ENCODE data around the gene CCDC69. TPM values are rescaled to one million over a fixed set of nuclear protein-coding genes. Genes with fewer than 3 reads are reported as not detected.
"Not testable (repeated sequence)": the region's sequence is repeated elsewhere in the genome, so short reads cannot be mapped to it uniquely, and the experiment has no call there.

Gene CCDC69
- polyA plus RNA-seq, 2 of the 4 experiments (the other 2 are of a cell fraction), result 2.9 to 3.0 TPM

- CTCF ChIA-PET, result interaction anchor here (0.6 kb wide), 1 partner anchor 203 kb away, joined by 4 read pairs; no protein-coding TSS in a partner anchor
- no peak for DNase-seq (ENCODE audit: low read depth in 1 of 2, low spot score in 1 of 2)
- POLR2A ChIA-PET, result no interaction called here
- no peak for FAIRE-seq
- no peak for ATAC-seq
- no peak overlapping the region for H3K4me3 ChIP-seq
- TF ChIP-seq BHLHE40 (IDR thresholded peaks at IDR 0.05; ENCODE audit: low read depth, low read length), result no peak
- TF ChIP-seq PBX3 (IDR thresholded peaks at IDR 0.05), result no peak
- no peak for TF ChIP-seq CBX2 (IDR thresholded peaks at IDR 0.05; ENCODE audit: borderline replicate concordance, low read depth)
- H3K4me1 ChIP-seq, result peaks cover 13% of the 10 kb centered on the region; the same call in 2 of the 3 replicates
- WGBS (ENCODE audit: missing lambda C conversion rate), result 79% methylated on average over 3 of the region's 3 CpGs
- H3K4me2 ChIP-seq, result no peak overlapping the region
- H3K27ac ChIP-seq, result no peak overlapping the region
- H3K9me3 ChIP-seq, result no peaks in the 10 kb centered on the region
These were observed 31.9 kb upstream of the CCDC69 start for GRCh38 chr5:151255621-151256286.

- FAIRE-seq; DNase-seq (ENCODE audit: low read depth in 1 of 2, low spot score in 1 of 2); H3K27ac ChIP-seq; ATAC-seq; POLR2A ChIA-PET; H3K4me3 ChIP-seq; H3K4me2 ChIP-seq; H3K9me3 ChIP-seq: not testable (repeated sequence)
- WGBS (ENCODE audit: missing lambda C conversion rate), result 94% methylated on average over 5 of the region's 5 CpGs
- peaks cover 13% of the 10 kb centered on the region; the same call in 2 of the 3 replicates for H3K4me1 ChIP-seq
- CTCF ChIA-PET, result interaction anchor here (1.9 kb wide), 1 partner anchor 61 kb away, joined by 9 read pairs; no protein-coding TSS in a partner anchor
These were observed 31.1 kb upstream of the CCDC69 start for GRCh38 chr5:151254990-151255389.

- Histone ChIP-seq H3K9me3 (no peaks in the 10 kb centered on the region), H3K4me3 (no peak overlapping the region), H3K27ac (no peak overlapping the region), H3K4me2 (no peak overlapping the region), H3K4me1 (peaks cover 13% of the 10 kb centered on the region; the same call in 2 of the 3 replicates)
- FAIRE-seq, result no peak
- no peak for DNase-seq (ENCODE audit: low read depth in 1 of 2, low spot score in 1 of 2)
- no peak for ATAC-seq
- TF ChIP-seq FOSB (CRISPR knock-in tag; IDR thresholded peaks at IDR 0.05) (no peak), RNF2 (IDR thresholded peaks at IDR 0.05; ENCODE audit: borderline replicate concordance, low read depth) (no peak), ZNF302 (CRISPR knock-in tag; IDR thresholded peaks at IDR 0.05) (no peak), CBX2 (IDR thresholded peaks at IDR 0.05; ENCODE audit: borderline replicate concordance, low read depth) (no peak), JUN (IDR thresholded peaks at IDR 0.05) (no peak), TFCP2L1 (CRISPR knock-in tag; IDR thresholded peaks at IDR 0.05) (no peak), HDAC2 (IDR thresholded peaks at IDR 0.05) (no peak)
- TF ChIP-seq, protein P1, sequence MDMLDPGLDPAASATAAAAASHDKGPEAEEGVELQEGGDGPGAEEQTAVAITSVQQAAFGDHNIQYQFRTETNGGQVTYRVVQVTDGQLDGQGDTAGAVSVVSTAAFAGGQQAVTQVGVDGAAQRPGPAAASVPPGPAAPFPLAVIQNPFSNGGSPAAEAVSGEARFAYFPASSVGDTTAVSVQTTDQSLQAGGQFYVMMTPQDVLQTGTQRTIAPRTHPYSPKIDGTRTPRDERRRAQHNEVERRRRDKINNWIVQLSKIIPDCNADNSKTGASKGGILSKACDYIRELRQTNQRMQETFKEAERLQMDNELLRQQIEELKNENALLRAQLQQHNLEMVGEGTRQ (IDR thresholded peaks at IDR 0.05), result no peak
- TF ChIP-seq, protein P2, sequence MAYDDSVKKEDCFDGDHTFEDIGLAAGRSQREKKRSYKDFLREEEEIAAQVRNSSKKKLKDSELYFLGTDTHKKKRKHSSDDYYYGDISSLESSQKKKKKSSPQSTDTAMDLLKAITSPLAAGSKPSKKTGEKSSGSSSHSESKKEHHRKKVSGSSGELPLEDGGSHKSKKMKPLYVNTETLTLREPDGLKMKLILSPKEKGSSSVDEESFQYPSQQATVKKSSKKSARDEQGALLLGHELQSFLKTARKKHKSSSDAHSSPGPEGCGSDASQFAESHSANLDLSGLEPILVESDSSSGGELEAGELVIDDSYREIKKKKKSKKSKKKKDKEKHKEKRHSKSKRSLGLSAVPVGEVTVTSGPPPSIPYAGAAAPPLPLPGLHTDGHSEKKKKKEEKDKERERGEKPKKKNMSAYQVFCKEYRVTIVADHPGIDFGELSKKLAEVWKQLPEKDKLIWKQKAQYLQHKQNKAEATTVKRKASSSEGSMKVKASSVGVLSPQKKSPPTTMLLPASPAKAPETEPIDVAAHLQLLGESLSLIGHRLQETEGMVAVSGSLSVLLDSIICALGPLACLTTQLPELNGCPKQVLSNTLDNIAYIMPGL (CRISPR knock-in tag; IDR thresholded peaks at IDR 0.05; ENCODE audit: borderline replicate concordance), result no peak
- POLR2A ChIA-PET, result no interaction called here
- WGBS (ENCODE audit: missing lambda C conversion rate), result 50% methylated on average over 1 of the region's 1 CpG
- CTCF ChIA-PET, result interaction anchor here (0.9 to 1.9 kb wide), 2 partner anchors 62 to 139 kb away, joined by 3 to 9 read pairs; no protein-coding TSS in a partner anchor
These were observed 30.7 kb upstream of the CCDC69 start for GRCh38 chr5:151254556-151254955.

DNA sequence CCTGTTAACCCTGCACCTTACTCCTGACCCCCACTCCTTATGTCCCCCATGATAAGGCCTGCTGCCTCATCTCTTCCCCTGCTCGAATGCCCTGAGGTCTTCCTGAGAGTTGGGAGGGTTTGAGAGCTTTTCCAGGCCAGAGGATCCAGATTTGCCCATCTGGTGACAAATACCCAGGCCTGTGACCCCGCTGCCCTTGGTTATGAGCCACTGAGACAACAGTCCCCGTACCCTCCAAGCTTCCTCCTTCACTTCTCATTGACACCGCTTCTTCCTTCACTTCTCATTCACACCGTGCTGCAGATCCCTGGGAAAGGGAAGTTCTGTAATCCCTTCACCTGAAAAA is 29.7 kb upstream of the CCDC69 start:
- ChIA-PET POLR2A (interaction anchor here (1.2 kb wide), 1 partner anchor 10 kb away, joined by 3 read pairs; no protein-coding TSS in a partner anchor), CTCF (interaction anchor here (1.5 to 1.9 kb wide), 2 partner anchors 30 to 63 kb away, joined by 3 to 9 read pairs; no protein-coding TSS in a partner anchor)
- no peak for DNase-seq (ENCODE audit: low read depth in 1 of 2, low spot score in 1 of 2)
- ATAC-seq, result 0 out of 6 replicates have a peak, but pooled peaks of 1 of the 2 experiments have one; percentile 1
- 79% methylated on average over 5 of the region's 5 CpGs for WGBS (ENCODE audit: missing lambda C conversion rate)
- Histone ChIP-seq H3K27ac (peak overlapping the region; percentile 71 to 86), H3K4me1 (peaks cover 13% of the 10 kb centered on the region; the same call in 2 of the 3 replicates), H3K9me3 (no peaks in the 10 kb centered on the region), H3K4me3 (peak overlapping the region; percentile 59), H3K4me2 (peak overlapping the region; percentile 84)
- FAIRE-seq, result no peak
- TF ChIP-seq MYC (IDR thresholded peaks at IDR 0.05; ENCODE audit: borderline replicate concordance, low read length) (no peak), RNF2 (IDR thresholded peaks at IDR 0.05; ENCODE audit: borderline replicate concordance, low read depth) (no peak), MAFK (IDR thresholded peaks at IDR 0.05; ENCODE audit: partially characterized antibody) (no peak), TFCP2L1 (CRISPR knock-in tag; IDR thresholded peaks at IDR 0.05) (no peak), JUNB (IDR thresholded peaks at IDR 0.05) (no peak), ESRRA (IDR thresholded peaks at IDR 0.05; ENCODE audit: borderline replicate concordance, low read length) (no peak), EHF (CRISPR knock-in tag; IDR thresholded peaks at IDR 0.05) (no peak), RAD21 (conservative IDR thresholded peaks at IDR 0.05 in 1 of 2, IDR thresholded peaks at IDR 0.05 in 1 of 2) (no peak), BHLHE40 (IDR thresholded peaks at IDR 0.05; ENCODE audit: low read depth, low read length) (no peak), KDM1A (IDR thresholded peaks at IDR 0.05; ENCODE audit: low read depth) (no peak), RARB (CRISPR knock-in tag; IDR thresholded peaks at IDR 0.05) (no peak), CBX2 (IDR thresholded peaks at IDR 0.05; ENCODE audit: borderline replicate concordance, low read depth) (no peak), CHD4 (IDR thresholded peaks at IDR 0.05; ENCODE audit: borderline replicate concordance) (no peak), FOXS1 (CRISPR knock-in tag; IDR thresholded peaks at IDR 0.05) (no peak), PBX3 (IDR thresholded peaks at IDR 0.05) (no peak)
- TF ChIP-seq, protein P3, sequence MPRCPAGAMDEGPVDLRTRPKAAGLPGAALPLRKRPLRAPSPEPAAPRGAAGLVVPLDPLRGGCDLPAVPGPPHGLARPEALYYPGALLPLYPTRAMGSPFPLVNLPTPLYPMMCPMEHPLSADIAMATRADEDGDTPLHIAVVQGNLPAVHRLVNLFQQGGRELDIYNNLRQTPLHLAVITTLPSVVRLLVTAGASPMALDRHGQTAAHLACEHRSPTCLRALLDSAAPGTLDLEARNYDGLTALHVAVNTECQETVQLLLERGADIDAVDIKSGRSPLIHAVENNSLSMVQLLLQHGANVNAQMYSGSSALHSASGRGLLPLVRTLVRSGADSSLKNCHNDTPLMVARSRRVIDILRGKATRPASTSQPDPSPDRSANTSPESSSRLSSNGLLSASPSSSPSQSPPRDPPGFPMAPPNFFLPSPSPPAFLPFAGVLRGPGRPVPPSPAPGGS (IDR thresholded peaks at IDR 0.05), result no peak
